Retinal pigment epithelial cell (primary cell): Measurements from ENCODE around the gene KCNQ2.

Experiments
- DNase-seq: peaks from one replicate; pipeline ENCODE4 v3.0.0-alpha.2; 2010; ENCODE audit warnings: low read depth
- H3K4me3 ChIP-seq: 2 replicates; pipeline ENCODE4 v1.5.1; 2011; ENCODE audit warnings: mild to moderate bottlenecking, low read length, control low read depth, moderate library complexity
- CTCF ChIP-seq: conservative IDR thresholded peaks from 2 replicates; pipeline ENCODE4 v1.5.1; 2011; ENCODE audit warnings: low read depth, low read length, control low read depth, inconsistent platforms

KCNQ2 gene

GRCh38 chr20:63365601-63366389 is 106.7 kb downstream of the KCNQ2 start:
- H3K4me3 ChIP-seq = no peak overlapping the region
- TF ChIP-seq CTCF = no peak
- no peak for DNase-seq

GRCh38 chr20:63364801-63365585 is 107.5 kb downstream of the KCNQ2 start:
- H3K4me3 ChIP-seq = no peak overlapping the region
- no peak for DNase-seq
- no peak for TF ChIP-seq CTCF

GRCh38 chr20:63363981-63364561 is 108.4 kb downstream of the KCNQ2 start:
- TF ChIP-seq CTCF = no peak
- no peak overlapping the region for H3K4me3 ChIP-seq
- DNase-seq = no peak

- no peak overlapping the region for H3K4me3 ChIP-seq
- no peak for DNase-seq
- TF ChIP-seq CTCF = no peak
These were observed 109.2 kb downstream of the KCNQ2 start for GRCh38 chr20:63363013-63363957.

- no peak for DNase-seq
- TF ChIP-seq CTCF = no peak
These were observed 109.9 kb downstream of the KCNQ2 start for GRCh38 chr20:63362436-63363009.

More at GRCh38 chr20:63362436-63363009, 109.9 kb downstream of the KCNQ2 start:
- no peak overlapping the region for H3K4me3 ChIP-seq
